Gastroesophageal sphincter (tissue), 3 donors: Measurements from ENCODE around the gene GSTA1.
"Not testable (repeated sequence)": the region's sequence is repeated elsewhere in the genome, so short reads cannot be mapped to it uniquely, and the experiment has no call there.

Experiments used
- POLR2A ChIP-seq, 2 donors: fragments of 450-650 bp; IDR thresholded peaks; one replicate each; pipeline ENCODE4 v1.6.1; 2017; ENCODE audit warnings: antibody characterized with exemption in 2 of 2, mild to moderate bottlenecking in 2 of 2, moderate library complexity in 1 of 2
- TF ChIP-seq, protein P1 (sequence below), 4 experiments: fragments of 200-600 bp in 2 of 4; fragments of 450-650 bp in 2 of 4; sonication (generic) in 1 of 4; IDR thresholded peaks; one replicate each; pipeline ENCODE4 v1.5.1; 2017 to 2019; ENCODE audit warnings: antibody characterized with exemption in 4 of 4, mild to moderate bottlenecking in 2 of 4, moderate library complexity in 2 of 4

DNA sequence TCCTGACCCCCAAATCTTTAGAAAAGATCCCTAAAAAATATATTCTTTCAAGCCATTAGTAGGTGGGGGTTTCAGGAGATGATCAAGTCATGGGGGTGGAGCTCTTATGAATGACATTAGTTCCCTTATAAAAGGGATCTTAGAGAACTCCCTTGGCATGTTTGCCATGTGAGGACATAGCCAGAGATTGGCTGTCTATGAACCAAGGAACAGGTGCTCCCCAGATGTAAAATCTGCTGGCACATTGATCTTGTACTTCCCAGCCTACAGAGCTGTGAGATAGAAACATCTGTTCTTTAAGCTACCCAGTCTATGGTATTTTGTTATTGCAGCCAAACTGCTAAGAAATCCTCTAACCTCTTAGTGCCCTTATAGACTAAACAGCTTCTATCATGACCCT lies 36.0 kb downstream of the GSTA1 start:
- TF ChIP-seq, protein P1, sequence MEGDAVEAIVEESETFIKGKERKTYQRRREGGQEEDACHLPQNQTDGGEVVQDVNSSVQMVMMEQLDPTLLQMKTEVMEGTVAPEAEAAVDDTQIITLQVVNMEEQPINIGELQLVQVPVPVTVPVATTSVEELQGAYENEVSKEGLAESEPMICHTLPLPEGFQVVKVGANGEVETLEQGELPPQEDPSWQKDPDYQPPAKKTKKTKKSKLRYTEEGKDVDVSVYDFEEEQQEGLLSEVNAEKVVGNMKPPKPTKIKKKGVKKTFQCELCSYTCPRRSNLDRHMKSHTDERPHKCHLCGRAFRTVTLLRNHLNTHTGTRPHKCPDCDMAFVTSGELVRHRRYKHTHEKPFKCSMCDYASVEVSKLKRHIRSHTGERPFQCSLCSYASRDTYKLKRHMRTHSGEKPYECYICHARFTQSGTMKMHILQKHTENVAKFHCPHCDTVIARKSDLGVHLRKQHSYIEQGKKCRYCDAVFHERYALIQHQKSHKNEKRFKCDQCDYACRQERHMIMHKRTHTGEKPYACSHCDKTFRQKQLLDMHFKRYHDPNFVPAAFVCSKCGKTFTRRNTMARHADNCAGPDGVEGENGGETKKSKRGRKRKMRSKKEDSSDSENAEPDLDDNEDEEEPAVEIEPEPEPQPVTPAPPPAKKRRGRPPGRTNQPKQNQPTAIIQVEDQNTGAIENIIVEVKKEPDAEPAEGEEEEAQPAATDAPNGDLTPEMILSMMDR (IDR thresholded peaks at IDR 0.05): not testable (repeated sequence)
- TF ChIP-seq POLR2A (IDR thresholded peaks at IDR 0.05): not testable (repeated sequence)
